ENCODE measurements around the gene FBXL7. TPM values are rescaled to one million over a fixed set of nuclear protein-coding genes. Genes with fewer than 3 reads are reported as not detected.

FBXL7 gene
- total and polyA plus RNA-seq, 2 of the 8 experiments (the other 6 are each of a cell fraction or from before 2014, with no cell fraction given), result 17.7 to 17.8 TPM

DNA sequence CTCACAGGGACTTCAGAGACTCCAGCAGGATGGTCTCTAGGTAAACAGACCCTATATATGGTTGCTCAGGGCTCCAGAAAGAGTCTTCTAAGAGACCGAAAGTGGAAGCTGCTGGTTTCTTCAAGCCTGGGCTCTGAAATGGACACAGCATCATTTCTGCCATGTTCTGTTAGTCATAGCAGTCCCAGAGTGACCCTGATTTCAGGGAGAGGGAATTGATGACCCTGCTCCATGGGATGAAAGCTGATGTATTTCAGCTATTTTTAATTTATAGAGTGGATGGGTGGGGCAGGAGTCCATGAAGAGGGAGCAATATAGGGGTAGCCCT is 135.3 kb downstream of the FBXL7 start:
- no peak overlapping the region for H3K56ac ChIP-seq (replicated peaks; ENCODE audit: insufficient read length, low read depth, low read length)
- H3K36me3 ChIP-seq (ENCODE audit: control insufficient read depth in 2 of 4, insufficient read depth in 4 of 4, low read length in 3 of 4), result no peaks in the 10 kb centered on the region
- no peak overlapping the region for H3K9ac ChIP-seq (replicated peaks in 1 of 4; ENCODE audit: extremely low read depth in 1 of 4, low read depth in 3 of 4, low read length in 3 of 4)
- no peaks in the 10 kb centered on the region for H3K4me1 ChIP-seq (replicated peaks in 1 of 4; ENCODE audit: control insufficient read depth in 3 of 4, insufficient read depth in 4 of 4, low read length in 3 of 4)
- H4K8ac ChIP-seq (ENCODE audit: extremely low read depth, insufficient read depth, low read length), result peak overlapping the region; percentile 53; the same call in 1 of the 2 replicates
- H2BK120ac ChIP-seq (replicated peaks; ENCODE audit: low read depth, low read length), result no peak overlapping the region
- no peak overlapping the region for H2BK20ac ChIP-seq (ENCODE audit: low read length)
- no peak overlapping the region for H3K23ac ChIP-seq (ENCODE audit: insufficient read length)
- no peaks in the 10 kb centered on the region for H3K79me1 ChIP-seq (ENCODE audit: low read depth, low read length)
- no peak for TF ChIP-seq CBX5 (IDR thresholded peaks at IDR 0.05; ENCODE audit: low read depth, low read length)
- TF ChIP-seq BACH1 (IDR thresholded peaks at IDR 0.05; ENCODE audit: low read length), result no peak
- no peaks in the 10 kb centered on the region for H3K9me3 ChIP-seq (ENCODE audit: insufficient read depth in 2 of 2, low read depth in 1 of 2, low read length in 1 of 2)
- CTCF ChIA-PET (ENCODE audit: partially characterized antibody), result interaction anchor here (0.8 to 1.2 kb wide), 3 partner anchors 14 to 40 kb away, joined by 3 to 5 read pairs (median 3); no protein-coding TSS in a partner anchor
- no peaks in the 10 kb centered on the region; a peak in 1 of 4 replicates for H3K79me2 ChIP-seq (ENCODE audit: control insufficient read depth in 1 of 2, insufficient read depth in 2 of 2, low read length in 2 of 2)
- no peak overlapping the region for H3K27ac ChIP-seq (ENCODE audit: low read depth, low read length)
- POLR2A ChIA-PET (ENCODE audit: partially characterized antibody), result no interaction called here
- H3K23me2 ChIP-seq (ENCODE audit: low read depth, low read length), result no peaks in the 10 kb centered on the region
- H2BK15ac ChIP-seq (ENCODE audit: low read length), result no peak overlapping the region
- no peak for FAIRE-seq
- H3K4ac ChIP-seq (replicated peaks; ENCODE audit: insufficient read length, low read depth, low read length), result no peak overlapping the region
- H2BK12ac ChIP-seq (ENCODE audit: low read depth, low read length), result no peak overlapping the region
- no peaks in the 10 kb centered on the region for H3K27me3 ChIP-seq (replicated peaks in 1 of 4; ENCODE audit: control insufficient read depth in 3 of 4, extremely low read depth in 1 of 4, insufficient read depth in 3 of 4, low read length in 3 of 4)
- no peak overlapping the region for H2AK5ac ChIP-seq (ENCODE audit: low read depth, low read length)
- H3K14ac ChIP-seq (ENCODE audit: insufficient read length), result no peak overlapping the region
- no peak overlapping the region for H3K4me2 ChIP-seq (ENCODE audit: insufficient read depth in 1 of 2, low read depth in 2 of 2, low read length in 2 of 2)
- H3K4me3 ChIP-seq (ENCODE audit: extremely low read depth in 1 of 4, insufficient read depth in 2 of 4, low read depth in 3 of 4, low read length in 4 of 4), result no peak overlapping the region
- H4K20me1 ChIP-seq (replicated peaks in 1 of 2; ENCODE audit: control insufficient read depth in 1 of 2, insufficient read depth in 2 of 2, low read length in 2 of 2), result no peaks in the 10 kb centered on the region
- H2AFZ ChIP-seq (ENCODE audit: low read length), result no peak overlapping the region
- H4K5ac ChIP-seq (ENCODE audit: insufficient read length, low read depth, low read length), result no peak overlapping the region
- no peak overlapping the region for H3K18ac ChIP-seq (ENCODE audit: extremely low read depth, low read length)
- no peak overlapping the region for H2BK5ac ChIP-seq (ENCODE audit: low read depth, low read length)
- WGBS, 2 experiments (ENCODE audit: extremely low coverage in 1 of 2, insufficient coverage in 1 of 2, insufficient read length in 1 of 2, insufficient replicate concordance in 2 of 2, low coverage in 1 of 2, low lambda C conversion rate in 2 of 2, missing lambda C conversion rate in 1 of 2), result 95% methylated on average over 1 of the region's 1 CpG; no CpG with 5 or more reads in 1 of the 2 experiments
- H4K91ac ChIP-seq (replicated peaks; ENCODE audit: insufficient read length, low read length), result no peak overlapping the region
- no peak for DNase-seq (ENCODE audit: low read depth in 1 of 2, low spot score in 2 of 2)

Data from H1 (cell line).